ENCODE measurements around the gene EDARADD.

DNA sequence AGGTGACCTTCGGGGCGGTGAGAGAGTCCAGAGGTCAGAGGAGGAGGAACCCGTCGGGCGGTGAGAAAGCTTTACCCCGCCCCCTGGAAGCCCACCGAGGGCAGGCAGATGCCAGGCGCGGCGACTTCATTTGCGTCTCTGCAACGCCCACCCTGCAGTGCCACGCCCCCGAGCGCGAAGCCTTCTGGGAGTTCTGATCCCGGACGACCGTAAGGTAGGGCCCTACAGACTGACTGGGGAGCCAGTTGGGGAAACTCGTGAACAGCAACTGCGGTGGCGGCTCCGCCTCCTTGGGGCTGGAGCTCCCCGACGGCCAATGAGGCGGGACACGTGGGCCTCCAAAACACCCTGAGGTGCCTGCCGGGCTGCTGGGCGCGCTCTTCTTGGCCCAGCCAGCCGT is 46.0 kb upstream of the EDARADD start:
- TF ChIP-seq, protein P1, sequence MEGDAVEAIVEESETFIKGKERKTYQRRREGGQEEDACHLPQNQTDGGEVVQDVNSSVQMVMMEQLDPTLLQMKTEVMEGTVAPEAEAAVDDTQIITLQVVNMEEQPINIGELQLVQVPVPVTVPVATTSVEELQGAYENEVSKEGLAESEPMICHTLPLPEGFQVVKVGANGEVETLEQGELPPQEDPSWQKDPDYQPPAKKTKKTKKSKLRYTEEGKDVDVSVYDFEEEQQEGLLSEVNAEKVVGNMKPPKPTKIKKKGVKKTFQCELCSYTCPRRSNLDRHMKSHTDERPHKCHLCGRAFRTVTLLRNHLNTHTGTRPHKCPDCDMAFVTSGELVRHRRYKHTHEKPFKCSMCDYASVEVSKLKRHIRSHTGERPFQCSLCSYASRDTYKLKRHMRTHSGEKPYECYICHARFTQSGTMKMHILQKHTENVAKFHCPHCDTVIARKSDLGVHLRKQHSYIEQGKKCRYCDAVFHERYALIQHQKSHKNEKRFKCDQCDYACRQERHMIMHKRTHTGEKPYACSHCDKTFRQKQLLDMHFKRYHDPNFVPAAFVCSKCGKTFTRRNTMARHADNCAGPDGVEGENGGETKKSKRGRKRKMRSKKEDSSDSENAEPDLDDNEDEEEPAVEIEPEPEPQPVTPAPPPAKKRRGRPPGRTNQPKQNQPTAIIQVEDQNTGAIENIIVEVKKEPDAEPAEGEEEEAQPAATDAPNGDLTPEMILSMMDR (IDR thresholded peaks at IDR 0.05): no peak
- TF ChIP-seq ZFX (IDR thresholded peaks at IDR 0.05; ENCODE audit: borderline replicate concordance): no peak
